CD4-positive, alpha-beta T cell treated with Interleukin-4 for 4 hours (primary cell): ENCODE data around the gene CCDC57.
"Not testable (repeated sequence)": the region's sequence is repeated elsewhere in the genome, so short reads cannot be mapped to it uniquely, and the experiment has no call there.

Experiments
- DNase-seq: peaks from one replicate; pipeline ENCODE4 v3.0.0-alpha.2; 2020

The CCDC57 gene

DNA sequence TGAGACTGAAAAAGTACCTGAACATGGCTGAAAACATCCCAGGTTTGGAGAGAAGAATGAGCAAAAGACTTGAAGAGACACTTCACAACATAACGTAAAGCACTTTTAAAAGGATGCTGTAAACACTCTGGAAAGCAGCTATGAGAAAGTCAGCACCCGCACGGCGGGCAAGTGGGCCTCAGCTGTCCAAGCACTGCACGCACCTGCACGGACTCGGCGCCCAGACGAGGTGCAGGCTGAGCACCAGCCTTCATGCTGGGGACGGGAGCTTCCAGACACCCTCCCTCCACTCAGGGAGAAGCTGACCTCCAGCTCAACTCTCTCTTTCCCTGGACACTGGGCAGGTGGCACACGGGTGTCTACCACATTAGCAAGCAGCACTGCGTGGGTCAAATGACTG, 13.1 kb downstream of the CCDC57 start:
- no peak for DNase-seq

DNA sequence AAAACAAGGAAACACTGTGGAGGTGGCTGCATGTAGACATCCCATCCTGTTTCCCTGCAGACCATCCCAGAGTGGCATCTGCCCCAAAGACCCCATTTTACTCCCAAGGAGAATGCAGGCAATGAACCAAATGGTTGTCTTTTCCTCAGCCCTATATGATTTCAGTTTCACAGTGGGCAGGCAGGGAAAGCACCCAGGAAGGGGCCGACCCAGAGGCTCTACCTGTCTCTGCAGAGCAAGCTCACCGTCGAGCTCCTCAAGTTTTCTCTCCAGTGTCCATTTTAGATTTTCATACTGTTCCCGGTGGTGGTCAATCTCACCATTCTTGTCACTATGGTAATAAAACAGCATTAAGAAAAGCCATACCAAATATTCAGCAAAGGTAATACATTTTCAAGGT, 14.6 kb downstream of the CCDC57 start:
- DNase-seq = no peak

DNA sequence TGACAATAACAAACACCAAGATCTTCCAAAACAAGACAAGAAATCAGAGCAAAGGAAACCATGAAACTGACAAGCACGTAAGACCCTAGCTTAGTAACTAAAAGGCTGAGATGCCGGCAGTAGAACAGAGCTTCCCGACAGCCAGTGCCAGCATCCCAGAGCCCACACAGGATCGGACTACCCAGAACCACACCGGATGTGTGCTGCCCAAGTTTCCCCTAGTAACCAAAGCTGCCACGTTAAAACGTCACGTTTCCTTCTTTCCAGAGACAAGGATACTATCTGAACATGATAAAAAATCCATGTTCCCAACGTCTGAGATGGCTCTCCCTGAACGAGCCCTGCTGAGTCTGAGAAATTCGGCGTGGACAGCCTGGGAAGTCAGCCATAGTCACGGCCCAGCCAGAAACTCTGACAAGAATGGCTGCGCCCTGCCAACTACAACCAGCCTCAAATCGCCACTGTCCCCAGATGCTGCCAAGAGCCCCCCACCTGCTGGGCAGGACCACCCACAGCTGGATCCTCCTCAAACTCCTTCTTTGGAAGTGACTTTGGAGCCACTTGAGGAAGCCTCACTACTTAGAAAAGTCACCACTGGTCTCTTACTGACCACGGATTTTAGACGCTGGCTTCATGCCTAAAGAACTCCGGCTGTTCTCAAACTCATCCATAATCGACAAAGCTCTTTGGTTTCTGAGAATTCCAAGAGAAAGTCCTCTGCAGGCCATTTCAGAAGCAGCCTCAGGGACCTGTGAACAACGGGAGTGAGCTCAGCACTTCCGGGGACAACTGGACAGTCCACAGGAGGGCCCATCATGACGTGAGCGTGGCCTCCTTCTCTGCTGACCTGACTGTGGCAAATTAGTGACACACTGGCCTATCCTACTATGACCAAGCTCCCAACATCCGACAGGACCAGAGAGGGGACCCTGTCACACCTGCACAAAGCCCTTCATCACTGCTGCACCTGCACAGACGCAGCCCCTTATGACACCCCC, 16.7 kb downstream of the CCDC57 start:
- DNase-seq = no peak

DNA sequence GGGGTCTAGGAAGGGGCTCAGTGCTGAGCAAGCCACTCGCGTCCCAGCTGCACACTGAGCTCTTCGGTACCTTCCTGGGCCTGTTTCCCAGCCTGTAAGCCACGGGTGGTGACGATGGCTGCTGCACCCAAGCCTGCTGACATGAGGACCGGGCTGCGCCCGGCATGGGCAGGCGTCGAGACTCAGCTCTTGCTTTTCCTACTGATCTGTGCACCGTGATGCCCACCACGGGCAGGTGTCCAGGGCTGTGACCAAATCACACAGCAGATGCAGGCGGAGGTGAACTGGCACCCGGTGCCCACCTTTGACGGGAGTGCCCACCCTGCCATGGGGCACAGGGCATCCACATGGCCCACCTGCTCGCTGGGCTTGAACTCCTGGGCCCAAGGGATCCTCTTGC, 17.9 kb downstream of the CCDC57 start:
- DNase-seq = no peak

DNA sequence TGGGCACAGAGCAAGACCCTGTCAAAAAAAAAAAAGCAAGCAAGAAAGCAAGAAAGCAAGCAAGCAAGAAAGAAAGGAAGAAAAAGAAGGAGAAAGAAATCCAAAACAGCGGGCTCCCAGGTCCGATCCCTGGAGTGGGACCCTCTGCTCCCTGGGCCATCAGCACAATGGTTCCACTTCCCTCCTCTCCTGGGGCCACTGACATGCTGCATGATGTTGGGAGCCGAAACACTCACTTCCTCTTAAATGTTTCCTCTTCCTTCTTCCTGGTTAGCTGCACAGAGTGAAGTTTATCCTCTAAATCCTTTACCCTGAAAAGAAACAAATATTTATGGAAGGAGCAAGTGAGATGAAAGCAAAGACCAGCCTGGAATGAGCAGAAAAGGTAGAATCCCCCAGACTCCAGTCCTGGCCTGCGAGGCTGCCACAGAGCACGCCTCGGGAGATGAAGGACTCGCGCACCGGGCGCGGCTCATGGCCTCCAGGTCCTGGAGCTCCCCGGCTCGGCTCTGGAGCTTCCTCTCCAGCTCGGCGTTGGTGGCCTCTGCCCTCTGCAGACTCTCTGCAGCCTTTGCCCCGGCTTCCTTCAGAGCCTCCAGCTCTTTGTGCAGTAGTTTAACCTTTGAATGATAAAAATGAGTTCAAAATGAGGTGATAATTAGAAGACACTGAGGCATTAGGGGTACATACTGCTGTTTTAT, 19.0 kb downstream of the CCDC57 start:
- no peak for DNase-seq

DNA sequence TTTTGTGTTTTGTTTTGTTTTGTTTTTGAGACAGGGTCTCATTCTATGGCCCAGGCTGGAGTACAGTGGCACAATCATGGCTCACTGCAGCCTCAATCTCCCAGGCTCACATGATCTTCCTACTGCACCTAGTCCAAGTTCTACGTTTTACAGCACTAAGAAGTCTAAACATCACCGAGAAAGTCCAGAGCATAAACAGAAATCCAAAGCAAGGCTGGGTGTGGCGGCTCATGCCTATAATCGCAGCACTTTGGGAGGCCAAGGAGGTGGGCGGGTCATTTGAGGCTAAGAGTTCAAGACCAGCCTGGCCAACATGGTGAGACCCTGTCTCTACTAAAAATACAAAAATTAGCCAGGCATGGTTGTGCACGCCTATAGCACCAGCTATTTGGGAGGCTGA, 19.6 kb downstream of the CCDC57 start:
- not testable (repeated sequence) for DNase-seq

DNA sequence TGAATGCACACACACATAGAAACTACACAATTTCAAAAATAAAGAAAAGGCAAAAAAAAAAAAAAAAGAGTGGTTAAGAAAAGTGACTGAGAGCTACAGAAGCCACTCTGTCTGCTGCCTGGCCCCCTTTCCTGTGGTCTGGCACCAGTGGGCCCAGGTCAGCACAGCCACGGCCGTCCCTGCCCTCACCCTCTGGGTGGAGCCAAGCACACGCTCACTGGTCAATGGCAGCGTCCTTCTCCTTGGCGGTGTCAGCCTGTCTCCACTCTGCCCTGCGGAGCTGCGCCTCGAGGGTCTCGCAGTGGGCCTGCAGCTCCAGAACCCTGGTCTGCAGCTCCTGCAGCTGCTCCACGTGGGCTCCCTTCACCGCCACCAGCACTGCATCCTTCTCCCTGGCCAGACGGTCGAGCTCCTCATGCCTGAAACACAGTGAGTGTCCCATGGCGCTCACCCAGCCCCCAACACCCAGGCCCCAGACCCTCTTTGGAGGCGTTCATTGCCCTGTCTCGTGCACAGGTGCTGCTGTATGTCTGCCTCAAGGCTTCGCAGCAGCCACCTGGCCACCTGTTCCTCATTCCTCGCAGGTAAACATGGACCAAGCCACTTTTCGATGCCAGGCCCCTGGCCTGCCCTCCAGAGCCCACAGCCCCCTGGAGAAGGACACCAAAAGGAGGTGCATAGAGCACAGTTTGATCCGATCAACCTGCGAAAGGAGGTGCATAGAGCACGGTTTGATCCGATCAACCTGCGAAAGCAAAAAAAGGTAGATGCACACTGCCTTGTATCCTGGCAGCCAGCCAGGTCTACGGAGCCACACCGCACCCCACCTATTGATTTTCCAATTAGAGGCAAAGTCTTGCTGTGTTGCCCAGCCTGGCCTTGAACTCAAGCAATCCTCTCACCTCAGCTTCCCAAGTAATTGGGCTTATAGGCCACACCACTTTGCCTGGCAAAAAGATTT, 24.4 kb downstream of the CCDC57 start:
- no peak for DNase-seq

DNA sequence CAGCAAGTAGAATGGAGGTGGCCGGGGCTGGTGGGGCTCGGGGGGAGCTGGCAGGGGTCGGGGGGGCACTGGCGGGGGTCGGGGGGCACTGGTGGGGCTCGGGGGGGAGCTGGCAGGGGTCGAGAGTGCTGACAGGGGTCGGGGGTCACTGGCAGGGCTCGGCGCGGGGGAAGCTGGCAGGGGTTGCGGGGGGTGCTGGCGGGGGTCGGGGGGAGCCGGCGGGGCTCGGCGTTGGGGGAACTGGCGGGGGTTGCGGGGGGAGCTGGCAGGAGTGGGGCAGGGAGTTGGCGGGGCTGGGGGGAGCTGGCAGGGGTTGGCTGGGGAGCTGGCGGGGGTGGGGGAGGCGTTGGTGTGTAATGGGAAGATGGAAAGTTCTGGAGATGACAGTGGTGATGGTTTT, 25.1 kb downstream of the CCDC57 start:
- DNase-seq = no peak

DNA sequence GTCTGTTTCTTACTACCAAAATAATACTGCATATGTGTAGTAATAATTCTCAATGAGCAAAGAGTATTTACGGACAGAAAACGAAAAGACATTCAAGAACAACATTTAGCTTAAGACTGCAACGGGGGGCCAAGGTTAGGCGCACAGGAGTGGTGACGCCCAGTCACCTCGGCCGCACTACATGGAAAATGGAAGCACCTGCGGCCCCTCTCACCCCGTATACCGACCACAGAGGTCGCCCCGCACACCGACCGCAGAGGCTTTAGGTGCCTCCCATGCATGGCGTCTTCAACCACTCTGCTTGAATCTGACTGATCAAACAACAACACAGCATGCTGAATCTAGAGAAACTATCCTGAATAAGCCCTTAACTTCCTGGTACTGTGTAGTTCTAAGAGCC, 26.4 kb downstream of the CCDC57 start:
- no peak for DNase-seq

DNA sequence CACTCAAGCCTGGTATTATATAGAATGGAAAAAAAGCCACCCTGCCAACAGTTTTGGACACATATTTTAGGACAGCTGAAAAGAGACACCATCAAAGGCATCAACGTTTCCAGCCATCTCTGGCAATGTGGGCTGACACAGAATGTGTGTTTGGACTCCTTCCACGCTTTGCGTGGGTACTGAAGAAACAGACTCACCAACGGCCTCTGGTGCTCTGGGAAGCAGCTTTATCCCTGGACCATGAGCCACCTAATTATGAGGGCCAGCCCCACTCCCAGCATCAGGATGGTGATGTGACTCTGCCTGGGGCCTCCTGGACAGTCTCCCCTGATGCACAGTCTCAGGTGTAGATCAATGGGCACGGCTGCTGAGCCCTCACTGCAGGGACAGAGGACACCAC, 27.9 kb downstream of the CCDC57 start:
- DNase-seq = no peak

DNA sequence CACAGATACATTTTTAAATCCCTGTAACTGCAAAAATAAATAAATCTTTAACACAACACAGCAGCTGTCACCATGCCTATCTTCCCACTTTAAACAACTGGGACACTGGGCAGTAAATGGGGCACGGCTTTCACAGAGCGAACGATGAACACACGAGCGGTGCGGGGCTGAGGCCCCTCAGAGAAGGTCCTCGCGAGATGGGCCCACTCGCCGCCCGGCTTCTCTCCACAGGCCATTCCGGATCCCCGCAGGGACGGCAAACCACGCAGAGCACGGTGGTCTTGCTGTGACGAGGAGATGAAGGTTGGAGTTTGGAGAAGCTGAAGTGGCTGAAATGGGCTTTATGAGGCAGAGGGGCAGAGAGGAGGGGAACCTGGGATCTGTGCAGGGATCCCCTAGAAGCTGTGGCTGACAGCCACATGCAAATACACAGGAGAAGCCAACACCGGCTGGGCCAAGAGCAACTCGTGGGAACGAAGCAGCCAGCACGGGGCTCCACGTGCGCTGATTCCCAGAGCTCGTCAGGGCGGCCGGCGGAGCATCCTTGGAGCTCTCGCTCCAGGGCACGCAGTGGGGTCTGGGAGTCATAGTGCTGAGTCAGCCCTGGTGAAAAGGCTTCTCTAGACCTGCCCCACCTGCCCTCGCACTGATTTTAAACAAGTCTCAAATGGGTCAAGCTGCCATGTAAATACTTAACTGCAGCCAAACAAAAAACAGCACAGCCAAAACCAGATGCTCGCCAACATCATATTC, 31.7 kb downstream of the CCDC57 start:
- DNase-seq = no peak

DNA sequence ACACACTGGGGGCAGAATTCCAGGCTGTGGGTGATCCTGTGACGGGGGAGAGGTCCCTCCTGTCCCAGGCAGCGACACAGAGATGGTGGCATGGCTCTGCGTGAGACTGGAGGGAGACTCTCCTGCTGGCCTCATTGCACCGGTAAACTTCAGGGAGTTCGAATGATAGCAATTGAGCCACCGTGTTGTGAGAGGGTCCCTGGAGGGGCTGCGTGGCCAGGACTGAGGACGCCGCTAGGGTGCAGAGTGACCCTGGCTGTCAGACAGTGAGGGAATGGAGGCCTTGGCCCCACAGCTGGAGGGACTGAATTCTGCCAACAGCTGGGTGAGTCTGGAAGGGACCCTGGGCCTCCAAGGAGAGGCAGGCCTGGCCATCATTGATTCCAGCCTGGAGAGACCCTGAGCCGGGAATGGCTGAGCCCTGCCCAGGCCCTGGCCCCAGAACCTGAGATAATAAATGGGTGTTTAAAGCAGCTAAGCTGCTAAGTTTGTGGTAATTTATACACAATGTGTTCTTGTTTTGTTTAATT, 32.6 kb downstream of the CCDC57 start:
- DNase-seq = no peak

DNA sequence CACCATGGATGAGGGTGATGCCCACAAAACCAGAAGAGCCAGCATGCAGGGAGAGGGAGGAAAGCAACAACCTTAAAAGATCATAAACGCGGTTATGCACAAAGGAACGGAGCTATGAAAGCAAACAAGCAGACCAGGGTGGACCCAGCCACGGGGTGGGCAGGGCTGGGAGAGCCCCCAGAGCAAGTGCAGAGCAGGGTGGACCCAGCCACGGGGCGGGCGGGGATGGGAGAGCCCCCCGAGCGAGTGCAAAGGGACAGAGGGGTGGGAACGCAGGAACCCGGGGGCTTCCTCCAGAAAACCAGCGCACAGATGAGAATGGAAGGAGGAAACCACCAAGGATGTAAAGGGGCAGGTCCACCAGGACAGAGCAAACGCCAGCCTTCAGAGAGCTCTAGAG, 33.2 kb downstream of the CCDC57 start:
- DNase-seq = no peak

DNA sequence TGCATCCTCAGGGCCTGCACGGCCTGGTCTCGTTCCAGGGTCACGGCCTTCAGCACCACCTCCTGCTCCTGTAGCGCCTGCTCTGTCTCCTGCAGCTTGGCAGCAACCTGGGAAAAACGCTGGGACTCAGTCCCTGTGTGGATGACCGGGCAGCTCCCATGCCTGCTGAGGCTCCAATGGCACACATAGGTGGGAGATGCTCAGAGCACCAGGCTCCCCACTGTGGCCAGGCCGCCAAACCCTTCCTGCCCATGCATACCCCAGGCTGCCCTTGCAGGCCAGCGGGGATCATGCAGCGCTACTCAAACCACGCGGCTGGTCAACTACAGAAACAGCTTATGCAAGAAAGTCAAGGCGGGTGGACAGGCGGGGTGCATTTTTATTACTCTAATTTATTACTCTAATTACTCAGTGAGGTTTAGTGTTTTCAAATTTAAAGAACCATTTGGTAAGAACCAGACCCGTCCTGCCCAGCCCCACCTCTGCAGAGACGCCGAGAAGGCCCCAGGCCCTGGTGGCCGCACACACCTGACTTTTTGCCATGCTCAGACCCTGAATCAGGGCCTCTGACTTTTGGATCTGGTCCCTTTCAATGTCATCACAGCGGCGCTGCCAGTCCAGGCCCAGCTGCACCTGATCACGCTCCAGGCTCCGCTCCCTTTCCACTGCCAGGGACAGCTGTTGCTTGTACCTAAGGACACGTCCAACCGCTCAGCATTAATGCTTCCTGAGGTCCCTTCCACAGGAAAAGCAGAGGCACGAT, 34.0 kb downstream of the CCDC57 start:
- no peak for DNase-seq

DNA sequence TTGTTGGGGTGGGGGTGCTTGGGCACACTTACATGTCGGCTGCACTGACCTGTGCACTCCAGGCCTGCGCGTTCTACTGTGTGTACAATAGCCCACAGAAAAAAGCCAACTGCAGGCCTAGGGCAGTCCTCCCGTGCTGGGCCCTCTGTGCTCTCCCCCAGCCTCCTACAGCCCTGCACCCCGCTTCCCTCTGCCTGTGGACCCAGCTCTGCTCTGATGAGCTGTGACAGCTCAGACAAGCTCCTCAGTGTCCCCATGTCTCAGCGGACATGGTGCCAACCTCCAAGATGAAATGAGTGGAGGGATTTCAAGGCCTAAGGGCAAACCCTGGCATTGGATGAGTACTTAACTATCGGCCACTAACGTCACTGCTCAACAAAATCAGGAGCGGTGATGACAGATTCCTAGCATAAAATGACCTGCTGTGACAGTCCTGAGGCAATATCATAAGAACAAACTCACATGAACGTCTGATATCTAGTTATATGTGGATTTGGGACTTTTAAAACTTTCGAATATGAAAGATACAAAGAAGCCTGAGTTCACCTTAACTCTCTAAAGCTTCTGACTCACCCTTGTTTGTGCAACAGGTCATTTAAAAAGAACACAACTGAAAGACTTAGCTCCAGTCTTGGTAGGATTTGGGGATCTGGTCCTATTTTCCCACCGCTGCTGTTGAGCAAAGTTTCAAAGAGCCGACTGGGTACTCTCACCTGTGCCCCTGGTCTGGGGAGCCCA, 34.7 kb downstream of the CCDC57 start:
- DNase-seq = no peak

DNA sequence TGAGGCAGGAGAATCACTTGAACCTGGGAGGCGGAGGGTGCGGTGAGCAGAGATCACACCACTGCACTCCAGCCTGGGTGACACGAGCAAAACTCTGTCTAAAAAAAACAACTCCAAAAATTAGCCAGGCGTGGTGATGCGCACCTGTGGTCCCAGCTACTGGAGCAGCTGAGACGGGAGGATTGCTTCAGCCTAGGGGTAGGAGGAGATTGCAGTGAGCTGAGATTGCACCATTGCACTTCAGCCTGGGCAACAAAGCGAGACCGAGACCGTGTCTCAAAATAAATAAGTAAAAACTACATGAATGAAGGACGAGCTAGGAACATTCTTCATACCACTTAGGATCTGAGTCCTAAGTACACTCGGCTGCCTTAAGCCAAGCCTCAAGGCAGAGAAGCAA, 35.4 kb downstream of the CCDC57 start:
- DNase-seq = no peak

DNA sequence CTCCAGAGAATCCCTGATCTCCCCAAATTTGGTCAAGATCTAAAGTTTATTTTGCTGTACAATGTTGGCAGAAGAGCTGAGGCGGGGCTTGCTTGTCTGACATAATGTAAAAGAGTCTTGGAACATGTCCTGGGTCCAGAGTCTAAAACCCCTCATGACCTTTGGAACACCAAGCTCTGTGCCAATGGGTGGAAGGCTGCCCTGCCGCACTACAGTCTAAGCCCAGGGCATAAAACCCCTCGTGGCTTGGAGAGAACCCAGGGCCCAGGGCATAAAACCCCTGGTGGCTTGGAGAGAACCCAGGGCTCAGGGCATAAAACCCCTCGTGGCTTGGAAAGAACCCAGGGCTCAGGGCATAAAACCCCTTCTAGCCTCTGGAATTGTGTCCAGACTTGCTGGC, 36.7 kb downstream of the CCDC57 start:
- no peak for DNase-seq

DNA sequence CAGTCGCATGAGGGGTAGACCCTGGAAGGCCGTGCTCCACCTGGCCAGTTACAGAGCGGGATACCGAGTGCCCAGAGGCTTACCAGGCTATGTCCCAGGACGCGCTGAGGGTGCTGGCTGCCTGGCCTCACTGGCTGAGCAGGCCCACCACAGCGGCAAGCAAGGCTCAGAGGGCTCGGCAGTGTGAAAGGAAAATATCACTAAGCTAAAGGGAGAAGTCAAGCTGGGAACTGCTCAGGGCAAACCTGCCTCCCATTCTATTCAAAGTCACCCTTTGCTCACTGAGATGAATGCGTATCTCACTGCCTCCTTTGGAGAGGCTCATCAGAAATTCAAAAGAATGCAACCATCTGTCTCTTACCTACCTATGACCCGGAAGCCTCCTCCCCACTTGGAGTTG, 37.4 kb downstream of the CCDC57 start:
- DNase-seq = no peak

DNA sequence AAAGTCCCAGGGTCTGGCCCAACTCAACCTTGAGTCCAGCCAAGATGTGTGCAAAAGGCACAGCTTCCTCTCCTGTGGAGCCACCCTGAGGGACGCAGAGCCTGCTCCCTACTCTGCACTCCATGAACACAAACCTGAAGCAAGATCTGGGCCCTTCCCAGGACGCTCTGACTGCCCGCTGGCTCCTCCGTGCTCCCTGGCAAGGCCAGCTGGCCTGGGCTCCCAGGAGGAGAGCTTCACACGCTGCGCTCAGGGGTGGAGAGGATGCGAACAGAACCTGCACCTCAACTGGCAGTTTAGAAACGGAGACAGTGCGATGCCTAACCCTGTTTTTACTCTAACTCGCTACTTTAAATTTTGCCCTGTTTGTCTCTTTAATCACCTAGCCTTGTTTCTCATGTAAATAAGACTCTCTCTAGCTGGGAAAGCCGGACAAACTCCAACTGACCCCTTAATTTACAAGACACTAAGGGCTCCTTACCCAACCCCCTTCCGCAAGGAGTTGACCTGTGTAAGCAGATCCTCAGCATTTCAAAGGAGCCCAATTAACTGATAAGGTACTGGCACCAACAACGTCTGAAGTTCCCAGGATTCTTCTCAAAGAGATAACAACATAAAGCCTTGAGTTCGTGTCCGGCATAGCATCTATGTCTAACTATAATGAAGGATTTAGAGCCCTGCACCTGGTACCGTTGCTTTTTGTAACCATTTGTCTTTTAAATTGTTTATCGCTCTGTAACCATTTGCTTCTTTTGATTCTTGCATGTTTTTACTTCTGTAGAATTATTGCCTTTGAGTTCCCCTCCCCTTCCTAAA, 38.4 kb downstream of the CCDC57 start:
- not testable (repeated sequence) for DNase-seq
